HCT116 (cell line): ENCODE results near the gene EPSTI1. TPM values are rescaled to one million over a fixed set of nuclear protein-coding genes. Genes with fewer than 3 reads are reported as not detected.

Experiments used
- ATAC-seq: fragments of 200-7000 bp; cut with Tn5 transposase; 2 replicates; pipeline ENCODE4 v1.9.1; 2020; ENCODE audit warnings: mild to moderate bottlenecking, moderate library complexity
- BruUV-seq: library from RNA; stranded (reverse); fragments of 400-500 nt; replicated peaks from 2 replicates; lab custom pipeline; 2021; lab: Mats Ljungman, UMichigan
- CTCF ChIA-PET: fragments of 300-600 bp; sonication (Branson Sonifier 250); formaldehyde crosslinking; loops from one replicate; lab custom pipeline; 2021; ENCODE audit warnings: antibody characterized with exemption; lab: Charles Lee
- POLR2A ChIA-PET: fragments of 300-600, 350-600 bp; sonication (Branson Sonifier 250); formaldehyde crosslinking; loops from one replicate; lab custom pipeline; 2021; ENCODE audit warnings: antibody characterized with exemption; lab: Charles Lee
- RAD21 ChIA-PET, 2 experiments: fragments of 300-600 bp; sonication (Branson Sonifier 250); formaldehyde crosslinking; loops; one replicate each; lab custom pipeline; 2023; ENCODE audit warnings: low total read pairs in 2 of 2; ENCODE audit not compliant: uncharacterized antibody in 2 of 2, unreplicated experiment in 2 of 2, low non-redundant PET in 1 of 2; lab: Charles Lee
- DNase-seq: peaks from one replicate; pipeline ENCODE4 v3.0.0-alpha.2; 2010; ENCODE audit warnings: low read depth, low spot score
- H2AFZ ChIP-seq: fragments of 200-600 bp; shearing (Covaris generic), sonication (generic); 2 replicates; pipeline ENCODE4 v1.6.1; 2017; ENCODE audit warnings: low read depth, mixed run types, mixed read lengths, antibody characterized with exemption, low read length; ENCODE audit not compliant: poor library complexity, severe bottlenecking
- H3K27ac ChIP-seq: 2 replicates; pipeline ENCODE4 v1.5.1; 2012; ENCODE audit warnings: low read depth, low read length
- H3K27me3 ChIP-seq: fragments of 200-600 bp; sonication (generic); 2 replicates; pipeline ENCODE4 v1.6.1; 2016; ENCODE audit warnings: mixed run types, low read length, mixed read lengths; ENCODE audit not compliant: insufficient read depth
- H3K36me3 ChIP-seq, 2 experiments: fragments of 200-500 bp in 1 of 2; fragments of 200-600 bp in 1 of 2; sonication (Bioruptor generic) in 1 of 2; sonication (generic) in 1 of 2; 2 replicates each; pipeline versions ENCODE4 v1.5.1 to v1.6.1; 2014 to 2016; ENCODE audit warnings: low read length in 2 of 2, inconsistent platforms in 1 of 2, mixed read lengths in 1 of 2, mixed run types in 1 of 2; ENCODE audit not compliant: insufficient read depth in 2 of 2, control insufficient read depth in 1 of 2
- H3K4me1 ChIP-seq, 2 experiments: fragments of 200-600 bp in 1 of 2; sonication (generic) in 1 of 2; 2 replicates each; pipeline versions ENCODE4 v1.5.1 to v1.6.1; 2012 to 2017; ENCODE audit warnings: low read length in 2 of 2, inconsistent platforms in 1 of 2, mild to moderate bottlenecking in 1 of 2, mixed read lengths in 1 of 2, mixed run types in 1 of 2, moderate library complexity in 1 of 2; ENCODE audit not compliant: insufficient read depth in 2 of 2, control insufficient read depth in 1 of 2
- H3K4me2 ChIP-seq: fragments of 200-600 bp; sonication (generic); 2 replicates; pipeline ENCODE4 v1.6.1; 2017; ENCODE audit warnings: mixed run types, low read length, mixed read lengths
- H3K4me3 ChIP-seq, 2 experiments: fragments of 200-600 bp in 1 of 2; sonication (generic) in 1 of 2; replicated peaks in 1 of 2; 2 replicates each; pipeline ENCODE4 v1.5.1; 2011 to 2016; ENCODE audit warnings: low read length in 2 of 2, control low read depth in 1 of 2, low read depth in 1 of 2, mild to moderate bottlenecking in 1 of 2, mixed read lengths in 1 of 2, mixed run types in 1 of 2
- H3K79me2 ChIP-seq: fragments of 200-600 bp; sonication (generic); 2 replicates; pipeline ENCODE4 v1.6.1; 2017; ENCODE audit warnings: mild to moderate bottlenecking, mixed run types, low read length, moderate library complexity, mixed read lengths; ENCODE audit not compliant: insufficient read depth
- H3K9ac ChIP-seq: fragments of 200-600 bp; sonication (generic); 2 replicates; pipeline ENCODE4 v1.6.1; 2016; ENCODE audit warnings: low read length, mixed read lengths
- H3K9me2 ChIP-seq: fragments of 200-600 bp; sonication (generic), shearing (Covaris generic); 2 replicates; pipeline ENCODE4 v1.6.1; 2017; ENCODE audit warnings: mixed run types, mild to moderate bottlenecking, moderate library complexity; ENCODE audit not compliant: insufficient read depth
- H3K9me3 ChIP-seq, 2 experiments: fragments of 200-500 bp in 1 of 2; fragments of 200-600 bp in 1 of 2; sonication (Bioruptor generic) in 1 of 2; sonication (generic) in 1 of 2; 2 replicates each; pipeline ENCODE4 v1.6.1; 2014 to 2017; ENCODE audit warnings: low read length in 2 of 2, mixed read lengths in 2 of 2, inconsistent platforms in 1 of 2, low read depth in 1 of 2, mild to moderate bottlenecking in 1 of 2, mixed run types in 1 of 2, moderate library complexity in 1 of 2; ENCODE audit not compliant: control insufficient read depth in 1 of 2, insufficient read depth in 1 of 2
- H4K20me1 ChIP-seq: fragments of 200-600 bp; sonication (generic), shearing (Covaris generic); 2 replicates; pipeline ENCODE4 v1.6.1; 2017; ENCODE audit warnings: mixed run types, mild to moderate bottlenecking, moderate library complexity; ENCODE audit not compliant: insufficient read depth
- EGR1 ChIP-seq: IDR thresholded peaks from 2 replicates; pipeline ENCODE4 v1.6.1; 2012; ENCODE audit warnings: low read depth
- ELF1 ChIP-seq: IDR thresholded peaks from 2 replicates; pipeline ENCODE4 v1.6.1; 2012; ENCODE audit warnings: low read depth, borderline replicate concordance
- EZH2 ChIP-seq: fragments of 200-600 bp; sonication (generic); IDR thresholded peaks from 2 replicates; pipeline ENCODE4 v1.6.1; 2017; ENCODE audit warnings: antibody characterized with exemption, mixed run types
- JUND ChIP-seq: IDR thresholded peaks from 2 replicates; pipeline ENCODE4 v1.6.1; 2012
- RAD21 ChIP-seq: IDR thresholded peaks from 2 replicates; pipeline ENCODE4 v1.6.1; 2012; ENCODE audit warnings: low read depth, mild to moderate bottlenecking
- SIN3A ChIP-seq: IDR thresholded peaks from 2 replicates; pipeline ENCODE4 v1.6.1; 2012; ENCODE audit warnings: low read depth
- SP1 ChIP-seq: IDR thresholded peaks from 2 replicates; pipeline ENCODE4 v1.6.1; 2012; ENCODE audit warnings: low read depth
- SRF ChIP-seq: IDR thresholded peaks from 2 replicates; pipeline ENCODE4 v1.6.1; 2012; ENCODE audit warnings: low read depth
- TCF7L2 ChIP-seq: IDR thresholded peaks from 2 replicates; pipeline ENCODE4 v1.7.0; 2011; ENCODE audit warnings: borderline replicate concordance, inconsistent platforms; ENCODE audit not compliant: insufficient read depth, insufficient read length; ENCODE audit errors: extremely low read depth
- YY1 ChIP-seq: IDR thresholded peaks from 2 replicates; pipeline ENCODE4 v1.6.1; 2011; ENCODE audit warnings: low read length, low read depth, moderate library complexity, mild to moderate bottlenecking; ENCODE audit not compliant: insufficient replicate concordance; ENCODE audit errors: extremely low read depth
- ZBTB33 ChIP-seq: IDR thresholded peaks from 2 replicates; pipeline ENCODE4 v1.6.1; 2011; ENCODE audit warnings: mild to moderate bottlenecking, low read length, moderate library complexity; ENCODE audit not compliant: insufficient replicate concordance; ENCODE audit errors: extremely low read depth
- ZFX ChIP-seq: fragments of 450-650 bp; IDR thresholded peaks from 2 replicates; pipeline ENCODE4 v1.6.1; 2017
- intact Hi-C: fragments of 100-400 bp; cut with micrococcal nuclease; formaldehyde crosslinking; loops from 2 replicates; pipeline ENCODE4 v1.10.0; 2022
- total RNA-seq: library from RNA; stranded (reverse); gene quantifications from one replicate; pipeline ENCODE4 v1.2.1, GENCODE V29; 2021; ENCODE audit not compliant: unreplicated experiment

The EPSTI1 gene
- total RNA-seq, 1 experiment from 2014 or later, result 0.69 TPM

DNA sequence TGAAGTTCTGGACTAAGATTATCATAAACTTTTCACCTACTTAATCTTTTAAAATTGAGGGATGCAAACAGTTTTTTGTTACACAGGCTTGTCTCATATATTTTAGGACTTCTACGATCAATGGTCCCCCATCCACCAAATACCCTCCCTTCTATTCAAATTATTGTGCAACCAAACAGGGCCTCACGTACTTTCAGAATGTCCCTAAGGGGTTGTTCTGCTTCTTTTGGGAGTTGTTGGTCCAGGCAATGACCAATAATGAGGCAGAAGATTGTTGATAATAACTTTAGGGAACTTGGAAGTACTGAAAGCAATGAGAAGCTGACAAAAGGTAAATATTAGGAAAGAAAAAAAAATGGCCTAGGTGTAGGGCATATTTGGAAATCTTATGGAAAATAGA is 34.2 kb upstream of the EPSTI1 start:
- Histone ChIP-seq H3K9me2 (no peaks in the 10 kb centered on the region), H3K4me3 (no peak overlapping the region), H3K36me3 (no peaks in the 10 kb centered on the region; a peak in 1 of 4 replicates), H3K9ac (no peak overlapping the region), H3K4me1 (peaks cover 0 to 11% of the 10 kb centered on the region in 2 experiments; a peak in 1 of 4 replicates), H3K79me2 (peaks cover 35% of the 10 kb centered on the region), H4K20me1 (no peaks in the 10 kb centered on the region), H2AFZ (no peak overlapping the region), H3K9me3 (no peaks in the 10 kb centered on the region), H3K4me2 (no peak overlapping the region), H3K27me3 (no peaks in the 10 kb centered on the region), H3K27ac (no peak overlapping the region)
- ChIA-PET CTCF (no interaction called here), RAD21 (no interaction called here), POLR2A (no interaction called here)
- TF ChIP-seq TCF7L2 (no peak), SIN3A (no peak), RAD21 (no peak), EZH2 (no peak), JUND (no peak), SRF (no peak), EGR1 (no peak), ZBTB33 (no peak), SP1 (no peak), YY1 (no peak), ZFX (no peak), ELF1 (no peak)
- no TSS peak for BruUV-seq
- no peak for ATAC-seq
- DNase-seq, result no peak
- intact Hi-C loops, result no loop called here
